Measurements from ENCODE around the gene SIN3A. TPM values are rescaled to one million over a fixed set of nuclear protein-coding genes. Genes with fewer than 3 reads are reported as not detected.

The SIN3A gene
- total and polyA plus RNA-seq, 2 of the 8 experiments (the other 6 are each of a cell fraction or from before 2014, with no cell fraction given), result 69.5 to 109 TPM

DNA sequence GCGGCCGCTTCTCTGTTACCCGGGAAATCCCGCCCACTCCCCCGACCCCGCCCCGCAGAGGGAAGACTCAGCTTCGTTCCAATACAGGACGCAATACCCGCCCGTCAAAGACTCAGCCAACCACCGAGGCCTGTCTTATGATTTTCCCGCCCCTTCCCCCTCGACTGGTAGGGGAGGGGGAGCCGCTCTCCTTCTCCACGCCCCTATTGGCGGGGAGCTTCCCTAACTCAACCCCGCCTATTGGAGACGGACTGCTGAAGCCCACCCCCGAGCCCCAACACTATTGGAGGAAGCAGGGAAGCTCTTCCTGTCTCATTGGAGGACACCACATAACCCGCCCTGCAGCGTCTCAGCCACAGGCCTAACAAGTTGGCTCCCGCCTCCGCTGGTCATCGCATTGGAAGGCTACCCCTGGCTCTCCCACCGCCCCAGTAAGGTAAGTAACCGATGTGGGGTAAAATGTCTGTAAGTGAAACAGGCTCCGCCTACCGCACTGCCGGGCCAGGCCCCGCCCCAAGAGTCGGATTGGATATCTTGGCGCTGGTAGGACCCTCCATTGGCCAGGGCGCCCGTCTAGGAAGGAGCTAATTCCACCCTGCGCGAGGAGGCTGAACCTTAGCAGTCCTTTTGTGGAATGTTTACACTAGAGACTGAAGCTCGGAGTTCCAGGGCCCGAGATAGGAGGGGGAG, at the start of gene SIN3A (continued):
- TF ChIP-seq CBX8 (IDR thresholded peaks at IDR 0.05; ENCODE audit: borderline replicate concordance, low read depth, low read length) (no peak), POLR2AphosphoS5 (IDR thresholded peaks at IDR 0.05; ENCODE audit: low read depth, low read length) (peak; percentile 56; the same call in 1 of the 2 replicates), CEBPB (IDR thresholded peaks at IDR 0.05; ENCODE audit: low read depth, low read length) (no peak), FOSL1 (IDR thresholded peaks at IDR 0.05; ENCODE audit: insufficient read depth, low read depth, low read length) (no peak), CHD1 (IDR thresholded peaks at IDR 0.05; ENCODE audit: low read depth, low read length) (no peak), POLR2A (IDR thresholded peaks at IDR 0.05; ENCODE audit: control extremely low read depth in 1 of 2, low read depth in 2 of 2, low read length in 2 of 2) (peak in 1 of 2 experiments; percentile 39; a peak in 2 of 3 replicates), SIX5 (IDR thresholded peaks at IDR 0.05; ENCODE audit: low read depth, low read length) (no peak), EP300 (IDR thresholded peaks at IDR 0.05; ENCODE audit: borderline replicate concordance in 1 of 2, low read depth in 2 of 2, low read length in 2 of 2) (no peak), USF2 (IDR thresholded peaks at IDR 0.05; ENCODE audit: low read length) (no peak)
- TF ChIP-seq, protein P1, sequence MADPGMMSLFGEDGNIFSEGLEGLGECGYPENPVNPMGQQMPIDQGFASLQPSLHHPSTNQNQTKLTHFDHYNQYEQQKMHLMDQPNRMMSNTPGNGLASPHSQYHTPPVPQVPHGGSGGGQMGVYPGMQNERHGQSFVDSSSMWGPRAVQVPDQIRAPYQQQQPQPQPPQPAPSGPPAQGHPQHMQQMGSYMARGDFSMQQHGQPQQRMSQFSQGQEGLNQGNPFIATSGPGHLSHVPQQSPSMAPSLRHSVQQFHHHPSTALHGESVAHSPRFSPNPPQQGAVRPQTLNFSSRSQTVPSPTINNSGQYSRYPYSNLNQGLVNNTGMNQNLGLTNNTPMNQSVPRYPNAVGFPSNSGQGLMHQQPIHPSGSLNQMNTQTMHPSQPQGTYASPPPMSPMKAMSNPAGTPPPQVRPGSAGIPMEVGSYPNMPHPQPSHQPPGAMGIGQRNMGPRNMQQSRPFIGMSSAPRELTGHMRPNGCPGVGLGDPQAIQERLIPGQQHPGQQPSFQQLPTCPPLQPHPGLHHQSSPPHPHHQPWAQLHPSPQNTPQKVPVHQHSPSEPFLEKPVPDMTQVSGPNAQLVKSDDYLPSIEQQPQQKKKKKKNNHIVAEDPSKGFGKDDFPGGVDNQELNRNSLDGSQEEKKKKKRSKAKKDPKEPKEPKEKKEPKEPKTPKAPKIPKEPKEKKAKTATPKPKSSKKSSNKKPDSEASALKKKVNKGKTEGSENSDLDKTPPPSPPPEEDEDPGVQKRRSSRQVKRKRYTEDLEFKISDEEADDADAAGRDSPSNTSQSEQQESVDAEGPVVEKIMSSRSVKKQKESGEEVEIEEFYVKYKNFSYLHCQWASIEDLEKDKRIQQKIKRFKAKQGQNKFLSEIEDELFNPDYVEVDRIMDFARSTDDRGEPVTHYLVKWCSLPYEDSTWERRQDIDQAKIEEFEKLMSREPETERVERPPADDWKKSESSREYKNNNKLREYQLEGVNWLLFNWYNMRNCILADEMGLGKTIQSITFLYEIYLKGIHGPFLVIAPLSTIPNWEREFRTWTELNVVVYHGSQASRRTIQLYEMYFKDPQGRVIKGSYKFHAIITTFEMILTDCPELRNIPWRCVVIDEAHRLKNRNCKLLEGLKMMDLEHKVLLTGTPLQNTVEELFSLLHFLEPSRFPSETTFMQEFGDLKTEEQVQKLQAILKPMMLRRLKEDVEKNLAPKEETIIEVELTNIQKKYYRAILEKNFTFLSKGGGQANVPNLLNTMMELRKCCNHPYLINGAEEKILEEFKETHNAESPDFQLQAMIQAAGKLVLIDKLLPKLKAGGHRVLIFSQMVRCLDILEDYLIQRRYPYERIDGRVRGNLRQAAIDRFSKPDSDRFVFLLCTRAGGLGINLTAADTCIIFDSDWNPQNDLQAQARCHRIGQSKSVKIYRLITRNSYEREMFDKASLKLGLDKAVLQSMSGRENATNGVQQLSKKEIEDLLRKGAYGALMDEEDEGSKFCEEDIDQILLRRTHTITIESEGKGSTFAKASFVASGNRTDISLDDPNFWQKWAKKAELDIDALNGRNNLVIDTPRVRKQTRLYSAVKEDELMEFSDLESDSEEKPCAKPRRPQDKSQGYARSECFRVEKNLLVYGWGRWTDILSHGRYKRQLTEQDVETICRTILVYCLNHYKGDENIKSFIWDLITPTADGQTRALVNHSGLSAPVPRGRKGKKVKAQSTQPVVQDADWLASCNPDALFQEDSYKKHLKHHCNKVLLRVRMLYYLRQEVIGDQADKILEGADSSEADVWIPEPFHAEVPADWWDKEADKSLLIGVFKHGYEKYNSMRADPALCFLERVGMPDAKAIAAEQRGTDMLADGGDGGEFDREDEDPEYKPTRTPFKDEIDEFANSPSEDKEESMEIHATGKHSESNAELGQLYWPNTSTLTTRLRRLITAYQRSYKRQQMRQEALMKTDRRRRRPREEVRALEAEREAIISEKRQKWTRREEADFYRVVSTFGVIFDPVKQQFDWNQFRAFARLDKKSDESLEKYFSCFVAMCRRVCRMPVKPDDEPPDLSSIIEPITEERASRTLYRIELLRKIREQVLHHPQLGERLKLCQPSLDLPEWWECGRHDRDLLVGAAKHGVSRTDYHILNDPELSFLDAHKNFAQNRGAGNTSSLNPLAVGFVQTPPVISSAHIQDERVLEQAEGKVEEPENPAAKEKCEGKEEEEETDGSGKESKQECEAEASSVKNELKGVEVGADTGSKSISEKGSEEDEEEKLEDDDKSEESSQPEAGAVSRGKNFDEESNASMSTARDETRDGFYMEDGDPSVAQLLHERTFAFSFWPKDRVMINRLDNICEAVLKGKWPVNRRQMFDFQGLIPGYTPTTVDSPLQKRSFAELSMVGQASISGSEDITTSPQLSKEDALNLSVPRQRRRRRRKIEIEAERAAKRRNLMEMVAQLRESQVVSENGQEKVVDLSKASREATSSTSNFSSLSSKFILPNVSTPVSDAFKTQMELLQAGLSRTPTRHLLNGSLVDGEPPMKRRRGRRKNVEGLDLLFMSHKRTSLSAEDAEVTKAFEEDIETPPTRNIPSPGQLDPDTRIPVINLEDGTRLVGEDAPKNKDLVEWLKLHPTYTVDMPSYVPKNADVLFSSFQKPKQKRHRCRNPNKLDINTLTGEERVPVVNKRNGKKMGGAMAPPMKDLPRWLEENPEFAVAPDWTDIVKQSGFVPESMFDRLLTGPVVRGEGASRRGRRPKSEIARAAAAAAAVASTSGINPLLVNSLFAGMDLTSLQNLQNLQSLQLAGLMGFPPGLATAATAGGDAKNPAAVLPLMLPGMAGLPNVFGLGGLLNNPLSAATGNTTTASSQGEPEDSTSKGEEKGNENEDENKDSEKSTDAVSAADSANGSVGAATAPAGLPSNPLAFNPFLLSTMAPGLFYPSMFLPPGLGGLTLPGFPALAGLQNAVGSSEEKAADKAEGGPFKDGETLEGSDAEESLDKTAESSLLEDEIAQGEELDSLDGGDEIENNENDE (IDR thresholded peaks at IDR 0.05; ENCODE audit: insufficient replicate concordance, low read length), result no peak

Measured in H1 (cell line).